GM12878 (cell line): Measurements from ENCODE around the gene OCA2. TPM values are rescaled to one million over a fixed set of nuclear protein-coding genes. Genes with fewer than 3 reads are reported as not detected.

Source experiments
- ATAC-seq: fragments of 200-7000 bp; cut with Tn5 transposase; 3 replicates; pipeline ENCODE4 v1.9.1; 2020; ENCODE audit warnings: mild to moderate bottlenecking, moderate library complexity
- BruUV-seq: library from RNA; stranded (reverse); fragments of 400-500 nt; replicated peaks from 2 replicates; lab custom pipeline; 2021; lab: Mats Ljungman, UMichigan
- CTCF ChIA-PET: fragments of 300-600 bp; sonication (Branson Sonifier 250); formaldehyde crosslinking; extraction: SDS; loops from one replicate; lab custom pipeline; 2021; ENCODE audit warnings: inconsistent platforms; lab: Yijun Ruan, JAX
- POLR2A ChIA-PET: fragments of 350-600 bp; formaldehyde crosslinking; extraction: SDS; loops from one replicate; lab custom pipeline; 2021; ENCODE audit warnings: inconsistent platforms; lab: Charles Lee
- RAD21 ChIA-PET: fragments of 300-600 bp; sonication (Branson Sonifier 250); formaldehyde crosslinking; loops from one replicate; lab custom pipeline; 2023; ENCODE audit warnings: antibody characterized with exemption; ENCODE audit not compliant: unreplicated experiment; lab: Charles Lee
- SMC1A ChIA-PET: fragments of 300-600 bp; sonication (Branson Sonifier 250); formaldehyde crosslinking; loops from one replicate; lab custom pipeline; 2023; ENCODE audit not compliant: unreplicated experiment, uncharacterized antibody; lab: Charles Lee
- DNase-seq: peaks from one replicate; pipeline ENCODE4 v3.0.0-alpha.2; 2011; ENCODE audit warnings: low read depth, low spot score
- FAIRE-seq: peaks from 3 replicates; lab custom pipeline; 2011; peaks lifted over from hg19 to GRCh38; lab: Jason Lieb, UNC
- H2AFZ ChIP-seq: 2 replicates; pipeline ENCODE4 v1.6.0; 2011; ENCODE audit warnings: low read depth, low read length, control low read depth; ENCODE audit not compliant: control insufficient read depth
- H3K27ac ChIP-seq: 2 replicates; pipeline ENCODE4 v1.5.1; 2011; ENCODE audit warnings: control low read depth; ENCODE audit not compliant: control insufficient read depth, insufficient read depth
- H3K27me3 ChIP-seq, 2 experiments: replicated peaks in 1 of 2; 2 replicates each; pipeline versions ENCODE4 v1.6.0 to v1.6.1; 2011; ENCODE audit warnings: low read length in 1 of 2; ENCODE audit not compliant: control insufficient read depth in 2 of 2, insufficient read depth in 2 of 2
- H3K36me3 ChIP-seq, 2 experiments: 2 replicates each; pipeline ENCODE4 v1.5.1; 2011; ENCODE audit warnings: low read length in 1 of 2; ENCODE audit not compliant: control insufficient read depth in 2 of 2, insufficient read depth in 2 of 2
- H3K4me1 ChIP-seq: 2 replicates; pipeline ENCODE4 v1.6.1; 2011; ENCODE audit warnings: mild to moderate bottlenecking, low read length, moderate library complexity, mixed read lengths; ENCODE audit not compliant: control insufficient read depth, insufficient read depth
- H3K4me2 ChIP-seq: 2 replicates; pipeline ENCODE4 v1.6.0; 2011; ENCODE audit warnings: control low read depth; ENCODE audit not compliant: control insufficient read depth, insufficient read depth
- H3K4me3 ChIP-seq: fragments of 200-600 bp; sonication (generic); 2 replicates; pipeline ENCODE4 v1.5.1; 2016
- H3K79me2 ChIP-seq: 2 replicates; pipeline ENCODE4 v1.6.0; 2011; ENCODE audit warnings: low read length; ENCODE audit not compliant: control insufficient read depth, insufficient read depth
- H3K9ac ChIP-seq: 2 replicates; pipeline ENCODE4 v1.8.0; 2011; ENCODE audit warnings: low read length, control low read depth, mixed read lengths; ENCODE audit not compliant: control insufficient read depth, insufficient read depth
- H3K9me3 ChIP-seq: replicated peaks from 3 replicates; pipeline ENCODE4 v1.5.1; 2011; ENCODE audit warnings: mild to moderate bottlenecking, low read length; ENCODE audit not compliant: control insufficient read depth, insufficient read depth
- H4K20me1 ChIP-seq: 2 replicates; pipeline ENCODE4 v1.6.0; 2011; ENCODE audit not compliant: control insufficient read depth, insufficient read depth
- BRCA1 ChIP-seq: IDR thresholded peaks from 2 replicates; pipeline ENCODE4 v1.6.1; 2011; ENCODE audit warnings: low read depth, low read length, improper control_type of control experiment
- CBX5 ChIP-seq: sonication (generic); IDR thresholded peaks from 2 replicates; pipeline ENCODE4 v1.6.1; 2016; ENCODE audit warnings: low read depth, moderate library complexity, mild to moderate bottlenecking, inconsistent platforms
- HDAC2 ChIP-seq: fragments of 200-600 bp; sonication (generic); IDR thresholded peaks from 2 replicates; pipeline ENCODE4 v1.6.1; 2017
- HDGF ChIP-seq: fragments of 450-650 bp; IDR thresholded peaks from 2 replicates; pipeline ENCODE4 v1.6.1; 2016; ENCODE audit warnings: antibody characterized with exemption
- LARP7 ChIP-seq: fragments of 450-650 bp; IDR thresholded peaks from 2 replicates; pipeline ENCODE4 v1.6.1; 2017; ENCODE audit warnings: mild to moderate bottlenecking
- MYC ChIP-seq: IDR thresholded peaks from 2 replicates; pipeline ENCODE4 v1.6.1; 2011; ENCODE audit warnings: mild to moderate bottlenecking, low read length, moderate library complexity, inconsistent platforms; ENCODE audit not compliant: insufficient read depth, insufficient replicate concordance, insufficient read length, severe bottlenecking
- NFYB ChIP-seq: IDR thresholded peaks from 2 replicates; pipeline ENCODE4 v1.6.1; 2011; ENCODE audit warnings: low read depth, mild to moderate bottlenecking, low read length, improper control_type of control experiment, moderate library complexity; ENCODE audit not compliant: insufficient read depth
- NR2F1 ChIP-seq: fragments of 450-650 bp; conservative IDR thresholded peaks from 2 replicates; pipeline ENCODE4 v1.6.1; 2017; ENCODE audit warnings: mild to moderate bottlenecking
- SP1 ChIP-seq: IDR thresholded peaks from one replicate; pipeline ENCODE4 v1.6.1; 2011; ENCODE audit warnings: low read depth, low read length
- SUZ12 ChIP-seq: fragments of 200-600 bp; sonication (generic); IDR thresholded peaks from one replicate; pipeline ENCODE4 v1.6.1; 2018; ENCODE audit warnings: antibody characterized with exemption, mild to moderate bottlenecking; ENCODE audit not compliant: unreplicated experiment
- TARDBP ChIP-seq: IDR thresholded peaks from 2 replicates; pipeline ENCODE4 v1.6.1; 2016; ENCODE audit warnings: borderline replicate concordance
- WGBS: methylation state at CpG from one replicate; pipeline ENCODE4 v1.1.6; 2016; ENCODE audit warnings: low lambda C conversion rate; ENCODE audit not compliant: insufficient replicate concordance, insufficient coverage; ENCODE audit errors: missing lambda C conversion rate; 5-methylcytosine and 5-hydroxymethylcytosine counted together
- in situ Hi-C: fragments of 300-500 bp; cut with MboI; formaldehyde crosslinking; loops from 9 replicates; pipeline ENCODE4 v1.14.3; 2018; ENCODE audit warnings: mixed read lengths
- intact Hi-C: fragments of 100-400 bp; cut with micrococcal nuclease; formaldehyde crosslinking; loops from one replicate; pipeline ENCODE4 v1.14.2; 2022; ENCODE audit not compliant: unreplicated experiment
- polyA plus RNA-seq, 11 experiments: library from polyadenylated mRNA; depleted of rRNA in 4 of 11; unstranded in 6 of 11; stranded (reverse) in 5 of 11; fragments of >200 nt; fragmentation: Nextera tagmentation in 4 of 11; fragmentation: Illumina TruSeq in 1 of 11; extraction: Ambion mirVana in 4 of 11; extraction: Trizol in 1 of 11; gene quantifications; 1 replicate in 1 of 11; 2 replicates in 10 of 11; pipeline versions ENCODE4 v1.2.1 to v1.2.3, GENCODE V29; 2011 to 2016; ENCODE audit warnings: inconsistent platforms in 2 of 11, missing spikeins in 2 of 11, low read depth in 1 of 11
- total RNA-seq, 4 experiments: library from RNA; depleted of rRNA in 3 of 4; stranded (reverse); fragments of >200 nt in 3 of 4; fragmentation: Illumina TruSeq in 1 of 4; extraction: Trizol in 1 of 4; gene quantifications; 2 replicates each; pipeline versions ENCODE4 v1.2.1 to v1.2.3, GENCODE V29; 2013 to 2021
- TF ChIP-seq, protein P1 (sequence below): IDR thresholded peaks from 2 replicates; pipeline ENCODE4 v1.6.1; 2012; ENCODE audit warnings: low read depth, low read length, improper control_type of control experiment
- TF ChIP-seq, protein P2 (sequence below): fragments of 450-650 bp; IDR thresholded peaks from 2 replicates; pipeline ENCODE4 v1.6.1; 2017; ENCODE audit warnings: mild to moderate bottlenecking
- TF ChIP-seq, protein P3 (sequence below): IDR thresholded peaks from 2 replicates; pipeline ENCODE4 v1.6.1; 2011; ENCODE audit warnings: borderline replicate concordance, low read depth, mild to moderate bottlenecking, moderate library complexity, low read length; ENCODE audit not compliant: insufficient read depth, poor library complexity, severe bottlenecking

The OCA2 gene
- total and polyA plus RNA-seq, 10 of the 15 experiments (the other 5 are each of a cell fraction or from before 2014, with no cell fraction given) = 0.04 to 1.8 TPM; not detected in 8

DNA sequence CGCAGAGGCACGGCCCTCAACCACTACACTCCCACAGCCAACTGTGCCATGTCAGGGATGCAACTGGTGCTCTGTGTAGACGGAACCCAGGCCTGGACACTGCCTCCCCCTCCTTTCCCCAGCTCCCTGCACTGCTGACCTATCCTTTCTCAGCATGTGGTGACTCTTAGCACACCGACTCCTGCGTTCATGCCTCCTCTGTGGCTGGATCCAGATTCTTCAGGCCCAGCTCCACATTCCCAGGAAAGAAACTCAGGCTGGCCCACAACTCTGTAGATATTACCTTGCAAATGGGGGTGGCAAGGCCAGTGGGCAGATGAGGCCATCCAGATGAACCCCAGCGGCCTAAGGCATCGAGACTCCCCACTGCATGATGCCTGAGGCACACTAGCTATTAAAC lies 272.7 kb downstream of the OCA2 start:
- DNase-seq = no peak
- ChIA-PET CTCF (interaction anchor here (1.8 kb wide), 1 partner anchor 19 kb away, joined by 4 read pairs; no protein-coding TSS in a partner anchor), POLR2A (no interaction called here), RAD21 (no interaction called here), SMC1A (no interaction called here)
- no peak overlapping the region for H3K4me3 ChIP-seq
- H3K27ac ChIP-seq = no peak overlapping the region
- H3K36me3 ChIP-seq = no peaks in the 10 kb centered on the region
- no peak overlapping the region for H3K4me2 ChIP-seq
- no peaks in the 10 kb centered on the region for H3K4me1 ChIP-seq
- ATAC-seq = no peak
- no peak overlapping the region for H2AFZ ChIP-seq
- 17% methylated on average over 7 of the region's 7 CpGs for WGBS
- no peak overlapping the region for H3K9ac ChIP-seq
- in situ Hi-C loops = no loop called here
- no peaks in the 10 kb centered on the region; the same call in 2 of the 3 replicates for H3K9me3 ChIP-seq
- no peak for FAIRE-seq
- no peaks in the 10 kb centered on the region for H3K27me3 ChIP-seq
- no peaks in the 10 kb centered on the region for H3K79me2 ChIP-seq
- BruUV-seq = no TSS peak
- no peaks in the 10 kb centered on the region for H4K20me1 ChIP-seq
- TF ChIP-seq BRCA1 (no peak), MYC (no peak), CBX5 (no peak), SP1 (no peak), NR2F1 (no peak), SUZ12 (no peak), HDAC2 (no peak), NFYB (no peak), LARP7 (no peak), HDGF (no peak), TARDBP (no peak)
- TF ChIP-seq, protein P1, sequence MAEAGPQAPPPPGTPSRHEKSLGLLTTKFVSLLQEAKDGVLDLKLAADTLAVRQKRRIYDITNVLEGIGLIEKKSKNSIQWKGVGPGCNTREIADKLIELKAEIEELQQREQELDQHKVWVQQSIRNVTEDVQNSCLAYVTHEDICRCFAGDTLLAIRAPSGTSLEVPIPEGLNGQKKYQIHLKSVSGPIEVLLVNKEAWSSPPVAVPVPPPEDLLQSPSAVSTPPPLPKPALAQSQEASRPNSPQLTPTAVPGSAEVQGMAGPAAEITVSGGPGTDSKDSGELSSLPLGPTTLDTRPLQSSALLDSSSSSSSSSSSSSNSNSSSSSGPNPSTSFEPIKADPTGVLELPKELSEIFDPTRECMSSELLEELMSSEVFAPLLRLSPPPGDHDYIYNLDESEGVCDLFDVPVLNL = no peak
- TF ChIP-seq, protein P2, sequence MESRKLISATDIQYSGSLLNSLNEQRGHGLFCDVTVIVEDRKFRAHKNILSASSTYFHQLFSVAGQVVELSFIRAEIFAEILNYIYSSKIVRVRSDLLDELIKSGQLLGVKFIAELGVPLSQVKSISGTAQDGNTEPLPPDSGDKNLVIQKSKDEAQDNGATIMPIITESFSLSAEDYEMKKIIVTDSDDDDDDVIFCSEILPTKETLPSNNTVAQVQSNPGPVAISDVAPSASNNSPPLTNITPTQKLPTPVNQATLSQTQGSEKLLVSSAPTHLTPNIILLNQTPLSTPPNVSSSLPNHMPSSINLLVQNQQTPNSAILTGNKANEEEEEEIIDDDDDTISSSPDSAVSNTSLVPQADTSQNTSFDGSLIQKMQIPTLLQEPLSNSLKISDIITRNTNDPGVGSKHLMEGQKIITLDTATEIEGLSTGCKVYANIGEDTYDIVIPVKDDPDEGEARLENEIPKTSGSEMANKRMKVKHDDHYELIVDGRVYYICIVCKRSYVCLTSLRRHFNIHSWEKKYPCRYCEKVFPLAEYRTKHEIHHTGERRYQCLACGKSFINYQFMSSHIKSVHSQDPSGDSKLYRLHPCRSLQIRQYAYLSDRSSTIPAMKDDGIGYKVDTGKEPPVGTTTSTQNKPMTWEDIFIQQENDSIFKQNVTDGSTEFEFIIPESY = no peak
- TF ChIP-seq, protein P3, sequence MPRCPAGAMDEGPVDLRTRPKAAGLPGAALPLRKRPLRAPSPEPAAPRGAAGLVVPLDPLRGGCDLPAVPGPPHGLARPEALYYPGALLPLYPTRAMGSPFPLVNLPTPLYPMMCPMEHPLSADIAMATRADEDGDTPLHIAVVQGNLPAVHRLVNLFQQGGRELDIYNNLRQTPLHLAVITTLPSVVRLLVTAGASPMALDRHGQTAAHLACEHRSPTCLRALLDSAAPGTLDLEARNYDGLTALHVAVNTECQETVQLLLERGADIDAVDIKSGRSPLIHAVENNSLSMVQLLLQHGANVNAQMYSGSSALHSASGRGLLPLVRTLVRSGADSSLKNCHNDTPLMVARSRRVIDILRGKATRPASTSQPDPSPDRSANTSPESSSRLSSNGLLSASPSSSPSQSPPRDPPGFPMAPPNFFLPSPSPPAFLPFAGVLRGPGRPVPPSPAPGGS = no peak
- intact Hi-C loops = no loop called here
